CD14-positive monocyte (primary cell): ENCODE measurements around the gene GMEB2. TPM values are rescaled to one million over a fixed set of nuclear protein-coding genes. Genes with fewer than 3 reads are reported as not detected.

Experiments used
- DNase-seq, 3 donors: peaks; one replicate each; pipeline ENCODE4 v3.0.0-alpha.2; 2011 to 2022
- H2AFZ ChIP-seq: 2 replicates; pipeline ENCODE4 v1.6.0; 2012; ENCODE audit warnings: mild to moderate bottlenecking, low read depth, low read length, inconsistent platforms; ENCODE audit not compliant: insufficient read depth, poor library complexity, severe bottlenecking
- H3K27ac ChIP-seq, 2 donors: 1 replicate in 1 of 2; 2 replicates in 1 of 2; pipeline ENCODE4 v1.5.1; 2012 to 2013; ENCODE audit warnings: low read length in 2 of 2, control low read depth in 1 of 2, inconsistent platforms in 1 of 2, low read depth in 1 of 2, mild to moderate bottlenecking in 1 of 2
- H3K27me3 ChIP-seq, 2 donors: one replicate each; pipeline versions ENCODE4 v1.6.0 to v1.6.1; 2011 to 2013; ENCODE audit warnings: low read length in 2 of 2; ENCODE audit not compliant: control insufficient read depth in 2 of 2, insufficient read depth in 2 of 2
- H3K36me3 ChIP-seq, 2 donors: replicated peaks in 1 of 2; 1 replicate in 1 of 2; 2 replicates in 1 of 2; pipeline versions ENCODE4 v1.5.1 to v1.6.1; 2012 to 2013; ENCODE audit warnings: low read length in 2 of 2, control low read depth in 1 of 2, inconsistent platforms in 1 of 2, mild to moderate bottlenecking in 1 of 2; ENCODE audit not compliant: insufficient read depth in 2 of 2, control insufficient read depth in 1 of 2
- H3K4me1 ChIP-seq, 2 donors: 1 replicate in 1 of 2; 2 replicates in 1 of 2; pipeline versions ENCODE4 v1.5.1 to v1.6.1; 2012 to 2013; ENCODE audit warnings: low read length in 2 of 2, control low read depth in 1 of 2, inconsistent platforms in 1 of 2, mild to moderate bottlenecking in 1 of 2, moderate library complexity in 1 of 2; ENCODE audit not compliant: insufficient read depth in 2 of 2, control insufficient read depth in 1 of 2
- H3K4me2 ChIP-seq: replicated peaks from 2 replicates; pipeline ENCODE3; 2012; ENCODE audit warnings: low read length, moderate library complexity, mild to moderate bottlenecking; ENCODE audit not compliant: poor library complexity, severe bottlenecking; ENCODE audit errors: extremely low read depth
- H3K4me3 ChIP-seq, 3 experiments: fragments of 200-600 bp in 1 of 3; sonication (generic) in 1 of 3; replicated peaks in 1 of 3; 1 replicate in 2 of 3; 2 replicates in 1 of 3; pipeline ENCODE4 v1.5.1; 2011 to 2013; ENCODE audit warnings: low read length in 3 of 3, mild to moderate bottlenecking in 3 of 3, control low read depth in 2 of 3, low read depth in 2 of 3, inconsistent platforms in 1 of 3, moderate library complexity in 1 of 3
- H3K79me2 ChIP-seq: 2 replicates; pipeline ENCODE4 v1.6.0; 2012; ENCODE audit warnings: mild to moderate bottlenecking, control low read depth, inconsistent platforms, low read length, moderate library complexity; ENCODE audit not compliant: insufficient read depth
- H3K9ac ChIP-seq: 2 replicates; pipeline ENCODE4 v1.6.0; 2017; ENCODE audit warnings: low read length, mild to moderate bottlenecking; ENCODE audit not compliant: insufficient read depth, poor library complexity, severe bottlenecking
- H3K9me3 ChIP-seq, 2 donors: replicated peaks in 1 of 2; 1 replicate in 1 of 2; 2 replicates in 1 of 2; pipeline versions ENCODE4 v1.5.1 to v1.6.1; 2012 to 2013; ENCODE audit warnings: low read length in 2 of 2, control low read depth in 1 of 2; ENCODE audit not compliant: control insufficient read depth in 1 of 2, insufficient read depth in 1 of 2
- H4K20me1 ChIP-seq: 2 replicates; pipeline ENCODE4 v1.6.0; 2012; ENCODE audit warnings: mild to moderate bottlenecking, low read length, control low read depth, moderate library complexity; ENCODE audit not compliant: insufficient read depth
- H3K27ac Mint-ChIP-seq, 7 donors: one replicate each; pipeline ENCODE4 v1.8.0; 2020; ENCODE audit warnings: mild to moderate bottlenecking in 7 of 7, mixed read lengths in 7 of 7, moderate library complexity in 6 of 7, inconsistent platforms in 2 of 7
- H3K27me3 Mint-ChIP-seq, 3 donors: one replicate each; pipeline ENCODE4 v1.8.0; 2021 to 2022; ENCODE audit warnings: low read depth in 3 of 3, mild to moderate bottlenecking in 3 of 3, mixed read lengths in 3 of 3, moderate library complexity in 3 of 3, inconsistent platforms in 1 of 3
- H3K36me3 Mint-ChIP-seq, 2 donors: one replicate each; pipeline ENCODE4 v1.8.0; 2020; ENCODE audit warnings: mixed read lengths in 2 of 2, inconsistent platforms in 1 of 2, mild to moderate bottlenecking in 1 of 2
- H3K4me1 Mint-ChIP-seq: one replicate; pipeline ENCODE4 v1.8.0; 2020; ENCODE audit warnings: mild to moderate bottlenecking, mixed read lengths
- H3K4me3 Mint-ChIP-seq, 2 donors: one replicate each; pipeline ENCODE4 v1.8.0; 2020; ENCODE audit warnings: mild to moderate bottlenecking in 2 of 2, mixed read lengths in 2 of 2, moderate library complexity in 1 of 2
- H3K9me3 Mint-ChIP-seq, 7 donors: one replicate each; pipeline ENCODE4 v1.8.0; 2020 to 2022; ENCODE audit warnings: mixed read lengths in 7 of 7, mild to moderate bottlenecking in 6 of 7, moderate library complexity in 6 of 7, inconsistent platforms in 2 of 7
- WGBS: methylation state at CpG from one replicate; pipeline ENCODE4 v1.1.5; 2013; ENCODE audit warnings: missing lambda C conversion rate; ENCODE audit not compliant: insufficient coverage; 5-methylcytosine and 5-hydroxymethylcytosine counted together
- intact Hi-C, 2 donors: fragments of 100-400 bp; cut with micrococcal nuclease; formaldehyde crosslinking; loops; one replicate each; pipeline versions ENCODE4 v1.15.0 to v1.15.1; 2023
- polyA plus RNA-seq, 3 donors: library from polyadenylated mRNA; depleted of rRNA in 1 of 3; unstranded in 2 of 3; stranded (reverse) in 1 of 3; fragments of 300-500 nt in 2 of 3; fragments of >200 nt in 1 of 3; fragmentation: Illumina TruSeq in 2 of 3; gene quantifications; 1 replicate in 2 of 3; 2 replicates in 1 of 3; pipeline ENCODE4 v1.2.3, GENCODE V29; 2012 to 2021
- TF ChIP-seq, protein P1 (sequence below): fragments of 200-600 bp; IDR thresholded peaks from one replicate; pipeline ENCODE4 v1.8.0; 2022; ENCODE audit warnings: antibody characterized with exemption, mild to moderate bottlenecking

The GMEB2 gene
- polyA plus RNA-seq, 3 donors = 2.7 to 11.7 (median 3.8) TPM

DNA sequence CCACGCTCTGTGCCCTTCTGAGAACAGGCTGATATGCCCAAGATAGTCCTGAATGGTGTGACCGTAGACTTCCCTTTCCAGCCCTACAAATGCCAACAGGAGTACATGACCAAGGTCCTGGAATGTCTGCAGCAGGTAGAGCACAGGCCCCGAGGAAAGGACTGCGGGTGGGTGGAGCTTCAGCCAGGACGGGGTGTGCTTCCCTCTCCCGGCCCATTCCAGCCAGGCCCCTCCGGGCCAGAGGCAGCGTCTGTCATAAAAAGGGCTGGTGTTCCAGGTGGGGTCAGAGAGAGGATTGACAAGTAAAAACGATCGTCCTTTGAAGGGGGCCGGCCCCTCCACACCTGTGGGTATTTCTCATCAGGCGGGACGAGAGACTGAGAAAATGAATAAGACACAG is 32.5 kb upstream of the GMEB2 start:
- no peaks in the 10 kb centered on the region for H3K9me3 ChIP-seq
- TF ChIP-seq, protein P1, sequence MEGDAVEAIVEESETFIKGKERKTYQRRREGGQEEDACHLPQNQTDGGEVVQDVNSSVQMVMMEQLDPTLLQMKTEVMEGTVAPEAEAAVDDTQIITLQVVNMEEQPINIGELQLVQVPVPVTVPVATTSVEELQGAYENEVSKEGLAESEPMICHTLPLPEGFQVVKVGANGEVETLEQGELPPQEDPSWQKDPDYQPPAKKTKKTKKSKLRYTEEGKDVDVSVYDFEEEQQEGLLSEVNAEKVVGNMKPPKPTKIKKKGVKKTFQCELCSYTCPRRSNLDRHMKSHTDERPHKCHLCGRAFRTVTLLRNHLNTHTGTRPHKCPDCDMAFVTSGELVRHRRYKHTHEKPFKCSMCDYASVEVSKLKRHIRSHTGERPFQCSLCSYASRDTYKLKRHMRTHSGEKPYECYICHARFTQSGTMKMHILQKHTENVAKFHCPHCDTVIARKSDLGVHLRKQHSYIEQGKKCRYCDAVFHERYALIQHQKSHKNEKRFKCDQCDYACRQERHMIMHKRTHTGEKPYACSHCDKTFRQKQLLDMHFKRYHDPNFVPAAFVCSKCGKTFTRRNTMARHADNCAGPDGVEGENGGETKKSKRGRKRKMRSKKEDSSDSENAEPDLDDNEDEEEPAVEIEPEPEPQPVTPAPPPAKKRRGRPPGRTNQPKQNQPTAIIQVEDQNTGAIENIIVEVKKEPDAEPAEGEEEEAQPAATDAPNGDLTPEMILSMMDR = no peak
- H3K4me3 ChIP-seq = peak overlapping the region in 2 of 3 experiments; percentile 93 to 96
- H3K4me1 Mint-ChIP-seq = peaks cover 28% of the 10 kb centered on the region
- peaks cover 0 to 1% (median 0%) of the 10 kb centered on the region in 7 donors for H3K9me3 Mint-ChIP-seq
- H3K4me1 ChIP-seq = peaks cover 20 to 22% of the 10 kb centered on the region in 2 donors
- H3K9ac ChIP-seq = peak overlapping the region; percentile 77
- H4K20me1 ChIP-seq = no peaks in the 10 kb centered on the region
- H3K36me3 Mint-ChIP-seq = peaks cover 33 to 42% of the 10 kb centered on the region in 2 donors
- H3K27ac ChIP-seq = peak overlapping the region; percentile 55 to 81
- peak overlapping the region; percentile 15 to 98 (median 90) for H3K27ac Mint-ChIP-seq
- peaks cover 3% of the 10 kb centered on the region in 3 donors for H3K27me3 Mint-ChIP-seq
- H3K4me3 Mint-ChIP-seq = peak overlapping the region; percentile 95 to 96
- H2AFZ ChIP-seq = peak overlapping the region; percentile 94
- intact Hi-C loops = loop anchor here (2.0 to 5.0 kb wide), 3 partner anchors 48 to 83 kb away; partner anchors contain the start of genes ZGPAT (in 2 of the 2) and ARFRP1 (in 1 of the 2)
- no peak for DNase-seq
- H3K36me3 ChIP-seq = peaks cover 31 to 43% of the 10 kb centered on the region in 2 donors
- peaks cover 0 to 5% of the 10 kb centered on the region in 2 donors for H3K27me3 ChIP-seq
- H3K4me2 ChIP-seq = peak overlapping the region; percentile 87
- WGBS = 70% methylated on average over 6 of the region's 13 CpGs
- peaks cover 9% of the 10 kb centered on the region for H3K79me2 ChIP-seq

DNA sequence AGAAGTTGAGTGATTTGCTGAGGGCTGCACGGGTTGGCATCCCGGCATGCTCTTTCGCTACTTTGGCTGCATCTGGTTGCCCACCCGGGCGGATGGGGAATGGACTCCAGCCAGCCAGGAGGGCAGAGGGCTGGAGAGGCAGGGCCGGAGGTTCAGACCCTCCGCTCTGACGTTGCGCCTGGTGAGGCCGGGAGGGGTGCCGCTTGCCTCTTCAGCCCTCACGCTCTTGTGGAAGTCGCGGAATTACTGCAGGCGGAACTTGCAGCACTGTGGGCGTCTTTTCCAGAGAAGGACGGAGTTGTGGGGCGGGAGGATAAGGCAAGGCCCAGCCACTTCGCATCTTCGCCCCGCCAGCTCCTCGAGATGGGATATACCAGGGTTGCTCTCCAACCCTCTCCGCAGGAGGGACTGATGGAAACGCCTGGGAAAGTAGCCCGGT is 31.9 kb upstream of the GMEB2 start:
- Histone ChIP-seq H3K36me3 (peaks cover 25 to 37% of the 10 kb centered on the region in 2 donors), H3K79me2 (peaks cover 9% of the 10 kb centered on the region), H3K4me1 (peaks cover 24 to 26% of the 10 kb centered on the region in 2 donors), H2AFZ (peak overlapping the region; percentile 94), H4K20me1 (no peaks in the 10 kb centered on the region), H3K9ac (peak overlapping the region; percentile 77), H3K9me3 (no peaks in the 10 kb centered on the region), H3K4me2 (peak overlapping the region; percentile 87), H3K27me3 (peaks cover 0 to 10% of the 10 kb centered on the region in 2 donors), H3K27ac (peak overlapping the region; percentile 55 to 81), H3K4me3 (peak overlapping the region; percentile 70 to 96 (median 93))
- peaks cover 32% of the 10 kb centered on the region for H3K4me1 Mint-ChIP-seq
- H3K4me3 Mint-ChIP-seq = peak overlapping the region; percentile 95 to 96
- intact Hi-C loops = loop anchor here (2.0 to 5.0 kb wide), 3 partner anchors 49 to 84 kb away; partner anchors contain the start of genes ZGPAT (in 2 of the 2) and ARFRP1 (in 1 of the 2)
- DNase-seq = peak in 1 of 3 donors; percentile 20
- peaks cover 30 to 37% of the 10 kb centered on the region in 2 donors for H3K36me3 Mint-ChIP-seq
- TF ChIP-seq, protein P1 = no peak
- H3K27me3 Mint-ChIP-seq = peaks cover 5 to 9% (median 9%) of the 10 kb centered on the region in 3 donors
- H3K9me3 Mint-ChIP-seq = peaks cover 0 to 1% (median 0%) of the 10 kb centered on the region in 7 donors
- 2% methylated on average over 24 of the region's 25 CpGs for WGBS
- H3K27ac Mint-ChIP-seq = peak overlapping the region; percentile 90 to 98 (median 95)
